Stomach (tissue), 4 donors: ENCODE measurements around the gene ZNF785.
"Not testable (repeated sequence)": the region's sequence is repeated elsewhere in the genome, so short reads cannot be mapped to it uniquely, and the experiment has no call there.

Experiments
- POLR2A ChIP-seq, 4 donors: fragments of 450-650 bp; IDR thresholded peaks; one replicate each; pipeline ENCODE4 v1.6.1; 2016; ENCODE audit warnings: antibody characterized with exemption in 4 of 4, control low read depth in 2 of 4, mild to moderate bottlenecking in 1 of 4, moderate library complexity in 1 of 4
- TF ChIP-seq, protein P1 (sequence below), 7 experiments: fragments of 450-650 bp in 4 of 7; fragments of 200-600 bp in 3 of 7; sonication (generic) in 3 of 7; IDR thresholded peaks; one replicate each; pipeline ENCODE4 v1.5.1; 2016 to 2019; ENCODE audit warnings: antibody characterized with exemption in 7 of 7, control low read depth in 2 of 7, mild to moderate bottlenecking in 1 of 7

DNA sequence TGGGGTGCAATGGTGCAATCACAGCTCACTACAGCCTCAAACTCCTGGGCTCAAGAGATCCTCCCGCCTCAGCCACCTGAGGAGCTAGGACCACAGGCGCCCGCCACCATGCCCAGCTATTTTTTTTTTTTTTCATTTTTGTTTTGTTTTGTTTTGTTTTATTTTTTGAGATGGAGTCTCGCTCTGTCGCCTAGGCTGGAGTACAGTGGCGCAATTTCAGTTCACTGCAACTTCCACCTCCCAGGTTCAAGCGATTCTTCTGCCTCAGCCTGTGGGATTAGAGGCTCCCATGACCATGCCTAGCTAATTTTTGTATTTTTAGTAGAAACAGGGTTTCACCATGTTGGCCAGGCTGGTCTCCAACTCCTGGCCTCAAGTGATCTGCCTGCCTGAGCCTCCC is 47.0 kb upstream of the ZNF785 start:
- TF ChIP-seq, protein P1, sequence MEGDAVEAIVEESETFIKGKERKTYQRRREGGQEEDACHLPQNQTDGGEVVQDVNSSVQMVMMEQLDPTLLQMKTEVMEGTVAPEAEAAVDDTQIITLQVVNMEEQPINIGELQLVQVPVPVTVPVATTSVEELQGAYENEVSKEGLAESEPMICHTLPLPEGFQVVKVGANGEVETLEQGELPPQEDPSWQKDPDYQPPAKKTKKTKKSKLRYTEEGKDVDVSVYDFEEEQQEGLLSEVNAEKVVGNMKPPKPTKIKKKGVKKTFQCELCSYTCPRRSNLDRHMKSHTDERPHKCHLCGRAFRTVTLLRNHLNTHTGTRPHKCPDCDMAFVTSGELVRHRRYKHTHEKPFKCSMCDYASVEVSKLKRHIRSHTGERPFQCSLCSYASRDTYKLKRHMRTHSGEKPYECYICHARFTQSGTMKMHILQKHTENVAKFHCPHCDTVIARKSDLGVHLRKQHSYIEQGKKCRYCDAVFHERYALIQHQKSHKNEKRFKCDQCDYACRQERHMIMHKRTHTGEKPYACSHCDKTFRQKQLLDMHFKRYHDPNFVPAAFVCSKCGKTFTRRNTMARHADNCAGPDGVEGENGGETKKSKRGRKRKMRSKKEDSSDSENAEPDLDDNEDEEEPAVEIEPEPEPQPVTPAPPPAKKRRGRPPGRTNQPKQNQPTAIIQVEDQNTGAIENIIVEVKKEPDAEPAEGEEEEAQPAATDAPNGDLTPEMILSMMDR (IDR thresholded peaks at IDR 0.05) = not testable (repeated sequence)
- not testable (repeated sequence) for TF ChIP-seq POLR2A (IDR thresholded peaks at IDR 0.05)
